Measurements from ENCODE around the gene TSC2. TPM values are rescaled to one million over a fixed set of nuclear protein-coding genes. Genes with fewer than 3 reads are reported as not detected.

Gene TSC2
- total and polyA plus RNA-seq, 10 donors = 20.7 to 185 (median 93.8) TPM

- TF ChIP-seq CTCF (IDR thresholded peaks at IDR 0.05 in 8 of 11, conservative IDR thresholded peaks at IDR 0.05 in 3 of 11) (no peak), POLR2A (IDR thresholded peaks at IDR 0.05) (no peak), POLR2AphosphoS5 (IDR thresholded peaks at IDR 0.05) (no peak)
- intact Hi-C loops (cut with DNase I; ENCODE audit: low total_unique reads) = no loop called here
- Histone ChIP-seq H3K36me3 (peaks cover 4 to 100% (median 78%) of the 10 kb centered on the region in 6 donors), H3K27ac (no peak overlapping the region), H3K27me3 (replicated peaks in 1 of 7) (no peaks in the 10 kb centered on the region), H3K9me3 (no peaks in the 10 kb centered on the region), H3K4me1 (no peaks in the 10 kb centered on the region), H3K4me3 (no peak overlapping the region)
- WGBS, 5 donors = 94 to 98% (median 96%) methylated on average over 14 to 16 of the region's 16 CpGs
- no peak for DNase-seq
Observed at GRCh38 chr16:2064368-2064945, 16.7 kb downstream of the TSC2 start.

- no peak for TF ChIP-seq POLR2AphosphoS5 (IDR thresholded peaks at IDR 0.05)
- no peak for DNase-seq
- Histone ChIP-seq H3K27me3 (replicated peaks in 1 of 7) (no peaks in the 10 kb centered on the region), H3K4me1 (no peaks in the 10 kb centered on the region), H3K36me3 (peaks cover 4 to 100% (median 80%) of the 10 kb centered on the region in 6 donors), H3K4me3 (no peak overlapping the region), H3K27ac (no peak overlapping the region), H3K9me3 (no peaks in the 10 kb centered on the region)
- 94 to 98% (median 96%) methylated on average over 11 of the region's 11 CpGs for WGBS, 5 donors
- intact Hi-C loops (cut with DNase I; ENCODE audit: low total_unique reads) = no loop called here
Observed at GRCh38 chr16:2066139-2066538, 18.4 kb downstream of the TSC2 start.

- DNase-seq = no peak
- intact Hi-C loops (cut with DNase I; ENCODE audit: low total_unique reads) = no loop called here
- no peak for TF ChIP-seq POLR2A (IDR thresholded peaks at IDR 0.05)
- no peak for TF ChIP-seq POLR2AphosphoS5 (IDR thresholded peaks at IDR 0.05)
- no peak for TF ChIP-seq CTCF (IDR thresholded peaks at IDR 0.05 in 8 of 11, conservative IDR thresholded peaks at IDR 0.05 in 3 of 11)
- WGBS, 5 donors = 91 to 95% (median 92%) methylated on average over 26 to 29 of the region's 29 CpGs
- Histone ChIP-seq H3K4me1 (no peaks in the 10 kb centered on the region), H3K9me3 (no peaks in the 10 kb centered on the region), H3K36me3 (peaks cover 4 to 100% (median 85%) of the 10 kb centered on the region in 6 donors), H3K4me3 (no peak overlapping the region), H3K27me3 (replicated peaks in 1 of 7) (no peaks in the 10 kb centered on the region), H3K27ac (no peak overlapping the region)
Observed at GRCh38 chr16:2070576-2071453, 23.0 kb downstream of the TSC2 start.

GRCh38 chr16:2071454-2072202 lies 23.8 kb downstream of the TSC2 start:
- no peak for DNase-seq
- intact Hi-C loops (cut with DNase I; ENCODE audit: low total_unique reads) = no loop called here
- Histone ChIP-seq H3K4me1 (no peaks in the 10 kb centered on the region), H3K9me3 (no peaks in the 10 kb centered on the region), H3K4me3 (no peak overlapping the region), H3K27me3 (replicated peaks in 1 of 7) (no peaks in the 10 kb centered on the region), H3K27ac (no peak overlapping the region), H3K36me3 (peaks cover 0 to 100% (median 85%) of the 10 kb centered on the region in 6 donors)
- no peak for TF ChIP-seq POLR2A (IDR thresholded peaks at IDR 0.05)
- TF ChIP-seq CTCF (IDR thresholded peaks at IDR 0.05 in 8 of 11, conservative IDR thresholded peaks at IDR 0.05 in 3 of 11) = no peak
- TF ChIP-seq POLR2AphosphoS5 (IDR thresholded peaks at IDR 0.05) = no peak
- 73 to 89% (median 79%) methylated on average over 26 to 34 of the region's 34 CpGs for whole genome bisulfite sequencing, 5 donors

Measured in spleen (tissue), 11 donors.